HG03354 (cell line): ENCODE measurements around the gene FHAD1.

Experiments
- ATAC-seq: cut with Tn5 transposase; IDR thresholded peaks from one replicate; pipeline ENCODE4 v1.9.1; 2021; ENCODE audit warnings: mild to moderate bottlenecking; ENCODE audit not compliant: unreplicated experiment, poor library complexity, severe bottlenecking

Gene FHAD1

GRCh38 chr1:15407580-15407979, 160.6 kb downstream of the FHAD1 start:
- no peak for ATAC-seq

GRCh38 chr1:15408890-15409387, 161.9 kb downstream of the FHAD1 start:
- ATAC-seq, result no peak

GRCh38 chr1:15409388-15410222, 162.6 kb downstream of the FHAD1 start, which contains the start of gene EFHD2:
EFHD2 (plus strand) TSS chr1:15409888; CDS start chr1:15409972, 84 bp downstream.
- ATAC-seq, result peak; percentile 78

GRCh38 chr1:15410223-15410883, 163.3 kb downstream of the FHAD1 start:
- ATAC-seq, result no peak

GRCh38 chr1:15410884-15411245, 163.8 kb downstream of the FHAD1 start:
- no peak for ATAC-seq

- ATAC-seq, result peak; percentile 57
Observed at GRCh38 chr1:15411593-15412137, 164.6 kb downstream of the FHAD1 start.

GRCh38 chr1:15412175-15412800, 165.3 kb downstream of the FHAD1 start:
- ATAC-seq, result no peak

GRCh38 chr1:15412843-15413242, 165.8 kb downstream of the FHAD1 start:
- no peak for ATAC-seq

GRCh38 chr1:15413563-15414444, 166.8 kb downstream of the FHAD1 start:
- no peak for ATAC-seq

GRCh38 chr1:15414445-15414983, 167.5 kb downstream of the FHAD1 start:
- ATAC-seq, result no peak

- peak; percentile 49 for ATAC-seq
Observed at GRCh38 chr1:15417059-15417934, 170.3 kb downstream of the FHAD1 start.

GRCh38 chr1:15418806-15419515, 171.9 kb downstream of the FHAD1 start:
- ATAC-seq, result no peak

- no peak for ATAC-seq
Observed at GRCh38 chr1:15420853-15421465, 173.9 kb downstream of the FHAD1 start.

- no peak for ATAC-seq
Observed at GRCh38 chr1:15422871-15423270, 175.8 kb downstream of the FHAD1 start.

- ATAC-seq, result no peak
Observed at GRCh38 chr1:15423355-15424077, 176.5 kb downstream of the FHAD1 start.

GRCh38 chr1:15424146-15424667, 177.2 kb downstream of the FHAD1 start:
- ATAC-seq, result no peak
